Measurements from ENCODE around the gene SELENOV. TPM values are rescaled to one million over a fixed set of nuclear protein-coding genes. Genes with fewer than 3 reads are reported as not detected.

Gene SELENOV
- total RNA-seq, 1 experiment from 2014 or later = 0.80 TPM

- CTCF ChIA-PET = interaction anchor here (0.5 to 4.0 kb wide), 10 partner anchors 9 to 57 kb away, joined by 3 to 31 read pairs (median 6); no protein-coding TSS in a partner anchor
- in situ Hi-C loops (cut with HindIII; ENCODE audit: low pct_unique_long_range_greater_than_20kb, low sequenced_read_pairs) = no loop called here
Measured at GRCh38 chr19:39494661-39495060, 20.3 kb upstream of the SELENOV start.

GRCh38 chr19:39496063-39496462 is 18.9 kb upstream of the SELENOV start:
- in situ Hi-C loops (cut with HindIII; ENCODE audit: low pct_unique_long_range_greater_than_20kb, low sequenced_read_pairs) (no loop called here), intact Hi-C loops (cut with micrococcal nuclease; ENCODE audit: unreplicated experiment) (no loop called here)
- ChIA-PET CTCF (interaction anchor here (0.5 to 4.4 kb wide), 14 partner anchors 12 to 222 kb away, joined by 3 to 130 read pairs (median 7); partner anchors contain the start of genes EID2, EID2B, SELENOV and TIMM50), POLR2A (interaction anchor here (0.6 to 6.6 kb wide), 8 partner anchors 12 to 80 kb away, joined by 3 to 66 read pairs (median 4); partner anchors contain the start of genes EID2B, RPS16 and TIMM50)
- Histone ChIP-seq H3K27ac (ENCODE audit: low read length) (no peak overlapping the region), H3K36me3 (ENCODE audit: control insufficient read depth, insufficient read depth, low read length) (peaks cover 3% of the 10 kb centered on the region; the same call in 1 of the 2 replicates), H3K4me1 (ENCODE audit: control insufficient read depth, insufficient read depth, low read length) (peaks cover 20% of the 10 kb centered on the region), H3K9me3 (ENCODE audit: control insufficient read depth, insufficient read depth, low read depth, low read length) (no peaks in the 10 kb centered on the region), H3K27me3 (ENCODE audit: control insufficient read depth, insufficient read depth, low read length) (peaks cover 8% of the 10 kb centered on the region), H3K4me3 (ENCODE audit: low read depth in 2 of 2, low read length in 2 of 2) (no peak overlapping the region)
- ATAC-seq (no peak), DNase-seq (ENCODE audit: low read depth, low spot score) (no peak)
- BruUV-seq (replicated peaks) = no TSS peak
- TF ChIP-seq TCF7L2 (IDR thresholded peaks at IDR 0.05; ENCODE audit: low read depth, low read length) = no peak
- TF ChIP-seq SIN3A (IDR thresholded peaks at IDR 0.05; ENCODE audit: borderline replicate concordance, insufficient read depth, low read depth, low read length) = no peak
- no peak for TF ChIP-seq REST (IDR thresholded peaks at IDR 0.05; ENCODE audit: insufficient read depth in 1 of 2, low read depth in 2 of 2, low read length in 1 of 2)
- TF ChIP-seq CTCF (IDR thresholded peaks at IDR 0.05) = no peak
- no peak for TF ChIP-seq POLR2AphosphoS5 (IDR thresholded peaks at IDR 0.05; ENCODE audit: low read depth, low read length)

More at GRCh38 chr19:39494661-39495060, 20.3 kb upstream of the SELENOV start:
- DNase-seq (ENCODE audit: low read depth, low spot score) (no peak), ATAC-seq (no peak)
- intact Hi-C loops (cut with micrococcal nuclease; ENCODE audit: unreplicated experiment) = no loop called here
- BruUV-seq (replicated peaks) = no TSS peak
- Histone ChIP-seq H3K36me3 (ENCODE audit: control insufficient read depth, insufficient read depth, low read length) (peaks cover 9% of the 10 kb centered on the region), H3K27ac (ENCODE audit: low read length) (no peak overlapping the region), H3K4me1 (ENCODE audit: control insufficient read depth, insufficient read depth, low read length) (peaks cover 20% of the 10 kb centered on the region), H3K4me3 (ENCODE audit: low read depth in 2 of 2, low read length in 2 of 2) (no peak overlapping the region), H3K9me3 (ENCODE audit: control insufficient read depth, insufficient read depth, low read depth, low read length) (no peaks in the 10 kb centered on the region), H3K27me3 (ENCODE audit: control insufficient read depth, insufficient read depth, low read length) (peaks cover 4% of the 10 kb centered on the region)
- POLR2A ChIA-PET = interaction anchor here (0.6 to 6.6 kb wide), 4 partner anchors 14 to 59 kb away, joined by 7 to 66 read pairs (median 10); partner anchors contain the start of genes RPS16, SUPT5H and TIMM50
- TF ChIP-seq POLR2AphosphoS5 (IDR thresholded peaks at IDR 0.05; ENCODE audit: low read depth, low read length) = no peak
- TF ChIP-seq SIN3A (IDR thresholded peaks at IDR 0.05; ENCODE audit: borderline replicate concordance, insufficient read depth, low read depth, low read length) = no peak
- TF ChIP-seq CTCF (IDR thresholded peaks at IDR 0.05) = no peak
- TF ChIP-seq REST (IDR thresholded peaks at IDR 0.05; ENCODE audit: insufficient read depth in 1 of 2, low read depth in 2 of 2, low read length in 1 of 2) = no peak
- no peak for TF ChIP-seq TCF7L2 (IDR thresholded peaks at IDR 0.05; ENCODE audit: low read depth, low read length)
